HCT116 (cell line): ENCODE results near the gene NTSR1.
A peak's percentile ranks its signal among the peaks of the same experiment; 100 is the strongest.

Experiments
- CTCF ChIP-seq, 3 experiments: fragments of 200-600 bp in 1 of 3; sonication (generic) in 1 of 3; IDR thresholded peaks in 2 of 3; conservative IDR thresholded peaks in 1 of 3; 2 replicates each; pipeline ENCODE4 v1.5.1; 2012 to 2017; ENCODE audit warnings: low read depth in 2 of 3, low read length in 2 of 3, antibody characterized with exemption in 1 of 3, borderline replicate concordance in 1 of 3, control low read depth in 1 of 3, mild to moderate bottlenecking in 1 of 3, mixed read lengths in 1 of 3, mixed run types in 1 of 3, moderate library complexity in 1 of 3; ENCODE audit not compliant: insufficient read depth in 1 of 3
- EGR1 ChIP-seq: IDR thresholded peaks from 2 replicates; pipeline ENCODE4 v1.6.1; 2012; ENCODE audit warnings: low read depth
- FOSL1 ChIP-seq: IDR thresholded peaks from 2 replicates; pipeline ENCODE4 v1.6.1; 2012; ENCODE audit warnings: low read depth
- POLR2AphosphoS5 ChIP-seq: IDR thresholded peaks from 2 replicates; pipeline ENCODE4 v1.6.1; 2011; ENCODE audit warnings: mild to moderate bottlenecking, low read depth, low read length, moderate library complexity
- YY1 ChIP-seq: IDR thresholded peaks from 2 replicates; pipeline ENCODE4 v1.6.1; 2011; ENCODE audit warnings: low read length, low read depth, moderate library complexity, mild to moderate bottlenecking; ENCODE audit not compliant: insufficient replicate concordance; ENCODE audit errors: extremely low read depth

- no peak for TF ChIP-seq EGR1
- no peak for TF ChIP-seq YY1
- TF ChIP-seq CTCF (IDR thresholded peaks at IDR 0.05 in 2 of 3, conservative IDR thresholded peaks at IDR 0.05 in 1 of 3; ENCODE audit: borderline replicate concordance in 1 of 3, insufficient read depth in 1 of 3, low read depth in 2 of 3, low read length in 2 of 3) = peak in 1 of 3 experiments; percentile 12; a peak in 1 of 6 replicates
- TF ChIP-seq POLR2AphosphoS5 = no peak
- no peak for TF ChIP-seq FOSL1
Observed at GRCh38 chr20:62679978-62680589, 28.6 kb upstream of the NTSR1 start.
